ENCODE results near the gene REXO1. TPM values are rescaled to one million over a fixed set of nuclear protein-coding genes. Genes with fewer than 3 reads are reported as not detected.

Gene REXO1
- total and polyA plus RNA-seq, 2 of the 13 experiments (the other 11 are each of a cell fraction or from before 2014, with no cell fraction given), result 5.0 to 11.2 TPM

DNA sequence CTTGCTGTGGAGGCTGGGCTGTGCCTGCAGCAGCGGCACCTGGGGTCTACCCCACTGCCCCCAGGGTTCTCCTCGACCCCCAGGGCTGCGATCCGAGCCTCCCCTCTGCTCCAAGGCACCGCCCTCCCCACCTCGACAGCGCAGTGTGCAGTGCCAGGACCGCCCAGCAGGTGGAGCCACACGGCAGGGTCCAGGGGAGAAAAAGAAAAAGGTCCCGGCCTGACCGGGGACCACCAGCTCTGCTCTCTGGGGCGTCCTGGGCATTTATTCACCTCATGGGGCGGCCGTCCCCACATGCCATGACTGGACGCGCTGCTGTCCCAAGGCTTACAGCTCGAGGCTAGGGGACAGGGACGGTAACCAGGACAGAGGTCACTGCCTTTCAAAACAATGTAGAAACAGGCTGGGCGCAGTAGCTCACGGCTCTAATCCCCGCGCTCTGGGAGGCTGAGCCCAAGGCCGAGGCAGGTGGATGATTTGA, 10.6 kb downstream of the REXO1 start (continued):
- TF ChIP-seq, protein P1, sequence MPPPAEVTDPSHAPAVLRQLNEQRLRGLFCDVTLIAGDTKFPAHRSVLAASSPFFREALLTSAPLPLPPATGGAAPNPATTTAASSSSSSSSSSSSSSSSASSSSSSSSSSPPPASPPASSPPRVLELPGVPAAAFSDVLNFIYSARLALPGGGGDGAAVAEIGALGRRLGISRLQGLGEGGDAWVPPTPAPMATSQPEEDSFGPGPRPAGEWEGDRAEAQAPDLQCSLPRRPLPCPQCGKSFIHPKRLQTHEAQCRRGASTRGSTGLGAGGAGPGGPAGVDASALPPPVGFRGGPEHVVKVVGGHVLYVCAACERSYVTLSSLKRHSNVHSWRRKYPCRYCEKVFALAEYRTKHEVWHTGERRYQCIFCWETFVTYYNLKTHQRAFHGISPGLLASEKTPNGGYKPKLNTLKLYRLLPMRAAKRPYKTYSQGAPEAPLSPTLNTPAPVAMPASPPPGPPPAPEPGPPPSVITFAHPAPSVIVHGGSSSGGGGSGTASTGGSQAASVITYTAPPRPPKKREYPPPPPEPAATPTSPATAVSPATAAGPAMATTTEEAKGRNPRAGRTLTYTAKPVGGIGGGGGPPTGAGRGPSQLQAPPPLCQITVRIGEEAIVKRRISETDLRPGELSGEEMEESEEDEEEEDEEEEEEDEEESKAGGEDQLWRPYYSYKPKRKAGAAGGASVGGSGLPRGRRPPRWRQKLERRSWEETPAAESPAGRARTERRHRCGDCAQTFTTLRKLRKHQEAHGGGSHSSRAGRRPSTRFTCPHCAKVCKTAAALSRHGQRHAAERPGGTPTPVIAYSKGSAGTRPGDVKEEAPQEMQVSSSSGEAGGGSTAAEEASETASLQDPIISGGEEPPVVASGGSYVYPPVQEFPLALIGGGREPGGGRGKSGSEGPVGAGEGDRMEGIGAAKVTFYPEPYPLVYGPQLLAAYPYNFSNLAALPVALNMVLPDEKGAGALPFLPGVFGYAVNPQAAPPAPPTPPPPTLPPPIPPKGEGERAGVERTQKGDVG (CRISPR knock-in tag; IDR thresholded peaks at IDR 0.05; ENCODE audit: borderline replicate concordance), result peak; percentile 23; the same call in 1 of the 2 replicates
- TF ChIP-seq ZFX (CRISPR knock-in tag; IDR thresholded peaks at IDR 0.05; ENCODE audit: low read depth) (peak; percentile 25; the same call in 1 of the 2 replicates), PHF21A (CRISPR knock-in tag; IDR thresholded peaks at IDR 0.05) (peak; percentile 57; the same call in 1 of the 2 replicates), PAF1 (CRISPR knock-in tag; IDR thresholded peaks at IDR 0.05) (no peak), KDM2A (CRISPR knock-in tag; IDR thresholded peaks at IDR 0.05; ENCODE audit: borderline replicate concordance, low read depth) (peak; percentile 55; the same call in 1 of the 2 replicates), STAG1 (CRISPR knock-in tag; IDR thresholded peaks at IDR 0.05) (peak; percentile 68), FOXC1 (CRISPR knock-in tag; IDR thresholded peaks at IDR 0.05; ENCODE audit: borderline replicate concordance) (peak; percentile 68; the same call in 1 of the 2 replicates), ZNF614 (CRISPR knock-in tag; IDR thresholded peaks at IDR 0.05; ENCODE audit: borderline replicate concordance) (peak; percentile 20; the same call in 1 of the 2 replicates), ZNF607 (CRISPR knock-in tag; IDR thresholded peaks at IDR 0.05; ENCODE audit: borderline replicate concordance) (peak; percentile 80; the same call in 1 of the 2 replicates), RAD21 (CRISPR knock-in tag; IDR thresholded peaks at IDR 0.05) (peak; percentile 74)
- TF ChIP-seq, protein P2, sequence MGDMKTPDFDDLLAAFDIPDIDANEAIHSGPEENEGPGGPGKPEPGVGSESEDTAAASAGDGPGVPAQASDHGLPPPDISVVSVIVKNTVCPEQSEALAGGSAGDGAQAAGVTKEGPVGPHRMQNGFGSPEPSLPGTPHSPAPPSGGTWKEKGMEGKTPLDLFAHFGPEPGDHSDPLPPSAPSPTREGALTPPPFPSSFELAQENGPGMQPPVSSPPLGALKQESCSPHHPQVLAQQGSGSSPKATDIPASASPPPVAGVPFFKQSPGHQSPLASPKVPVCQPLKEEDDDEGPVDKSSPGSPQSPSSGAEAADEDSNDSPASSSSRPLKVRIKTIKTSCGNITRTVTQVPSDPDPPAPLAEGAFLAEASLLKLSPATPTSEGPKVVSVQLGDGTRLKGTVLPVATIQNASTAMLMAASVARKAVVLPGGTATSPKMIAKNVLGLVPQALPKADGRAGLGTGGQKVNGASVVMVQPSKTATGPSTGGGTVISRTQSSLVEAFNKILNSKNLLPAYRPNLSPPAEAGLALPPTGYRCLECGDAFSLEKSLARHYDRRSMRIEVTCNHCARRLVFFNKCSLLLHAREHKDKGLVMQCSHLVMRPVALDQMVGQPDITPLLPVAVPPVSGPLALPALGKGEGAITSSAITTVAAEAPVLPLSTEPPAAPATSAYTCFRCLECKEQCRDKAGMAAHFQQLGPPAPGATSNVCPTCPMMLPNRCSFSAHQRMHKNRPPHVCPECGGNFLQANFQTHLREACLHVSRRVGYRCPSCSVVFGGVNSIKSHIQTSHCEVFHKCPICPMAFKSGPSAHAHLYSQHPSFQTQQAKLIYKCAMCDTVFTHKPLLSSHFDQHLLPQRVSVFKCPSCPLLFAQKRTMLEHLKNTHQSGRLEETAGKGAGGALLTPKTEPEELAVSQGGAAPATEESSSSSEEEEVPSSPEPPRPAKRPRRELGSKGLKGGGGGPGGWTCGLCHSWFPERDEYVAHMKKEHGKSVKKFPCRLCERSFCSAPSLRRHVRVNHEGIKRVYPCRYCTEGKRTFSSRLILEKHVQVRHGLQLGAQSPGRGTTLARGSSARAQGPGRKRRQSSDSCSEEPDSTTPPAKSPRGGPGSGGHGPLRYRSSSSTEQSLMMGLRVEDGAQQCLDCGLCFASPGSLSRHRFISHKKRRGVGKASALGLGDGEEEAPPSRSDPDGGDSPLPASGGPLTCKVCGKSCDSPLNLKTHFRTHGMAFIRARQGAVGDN (CRISPR knock-in tag; IDR thresholded peaks at IDR 0.05), result peak; percentile 79
- TF ChIP-seq, protein P3, sequence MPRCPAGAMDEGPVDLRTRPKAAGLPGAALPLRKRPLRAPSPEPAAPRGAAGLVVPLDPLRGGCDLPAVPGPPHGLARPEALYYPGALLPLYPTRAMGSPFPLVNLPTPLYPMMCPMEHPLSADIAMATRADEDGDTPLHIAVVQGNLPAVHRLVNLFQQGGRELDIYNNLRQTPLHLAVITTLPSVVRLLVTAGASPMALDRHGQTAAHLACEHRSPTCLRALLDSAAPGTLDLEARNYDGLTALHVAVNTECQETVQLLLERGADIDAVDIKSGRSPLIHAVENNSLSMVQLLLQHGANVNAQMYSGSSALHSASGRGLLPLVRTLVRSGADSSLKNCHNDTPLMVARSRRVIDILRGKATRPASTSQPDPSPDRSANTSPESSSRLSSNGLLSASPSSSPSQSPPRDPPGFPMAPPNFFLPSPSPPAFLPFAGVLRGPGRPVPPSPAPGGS (CRISPR knock-in tag; IDR thresholded peaks at IDR 0.05), result peak; percentile 35; the same call in 1 of the 2 replicates
- TF ChIP-seq, protein P4, sequence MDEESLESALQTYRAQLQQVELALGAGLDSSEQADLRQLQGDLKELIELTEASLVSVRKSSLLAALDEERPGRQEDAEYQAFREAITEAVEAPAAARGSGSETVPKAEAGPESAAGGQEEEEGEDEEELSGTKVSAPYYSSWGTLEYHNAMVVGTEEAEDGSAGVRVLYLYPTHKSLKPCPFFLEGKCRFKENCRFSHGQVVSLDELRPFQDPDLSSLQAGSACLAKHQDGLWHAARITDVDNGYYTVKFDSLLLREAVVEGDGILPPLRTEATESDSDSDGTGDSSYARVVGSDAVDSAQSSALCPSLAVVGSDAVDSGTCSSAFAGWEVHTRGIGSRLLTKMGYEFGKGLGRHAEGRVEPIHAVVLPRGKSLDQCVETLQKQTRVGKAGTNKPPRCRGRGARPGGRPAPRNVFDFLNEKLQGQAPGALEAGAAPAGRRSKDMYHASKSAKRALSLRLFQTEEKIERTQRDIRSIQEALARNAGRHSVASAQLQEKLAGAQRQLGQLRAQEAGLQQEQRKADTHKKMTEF (CRISPR knock-in tag; IDR thresholded peaks at IDR 0.05), result peak; percentile 35; the same call in 1 of the 2 replicates
- TF ChIP-seq, protein P5, sequence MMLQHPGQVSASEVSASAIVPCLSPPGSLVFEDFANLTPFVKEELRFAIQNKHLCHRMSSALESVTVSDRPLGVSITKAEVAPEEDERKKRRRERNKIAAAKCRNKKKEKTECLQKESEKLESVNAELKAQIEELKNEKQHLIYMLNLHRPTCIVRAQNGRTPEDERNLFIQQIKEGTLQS (CRISPR knock-in tag; IDR thresholded peaks at IDR 0.05), result no peak
- TF ChIP-seq, protein P6, sequence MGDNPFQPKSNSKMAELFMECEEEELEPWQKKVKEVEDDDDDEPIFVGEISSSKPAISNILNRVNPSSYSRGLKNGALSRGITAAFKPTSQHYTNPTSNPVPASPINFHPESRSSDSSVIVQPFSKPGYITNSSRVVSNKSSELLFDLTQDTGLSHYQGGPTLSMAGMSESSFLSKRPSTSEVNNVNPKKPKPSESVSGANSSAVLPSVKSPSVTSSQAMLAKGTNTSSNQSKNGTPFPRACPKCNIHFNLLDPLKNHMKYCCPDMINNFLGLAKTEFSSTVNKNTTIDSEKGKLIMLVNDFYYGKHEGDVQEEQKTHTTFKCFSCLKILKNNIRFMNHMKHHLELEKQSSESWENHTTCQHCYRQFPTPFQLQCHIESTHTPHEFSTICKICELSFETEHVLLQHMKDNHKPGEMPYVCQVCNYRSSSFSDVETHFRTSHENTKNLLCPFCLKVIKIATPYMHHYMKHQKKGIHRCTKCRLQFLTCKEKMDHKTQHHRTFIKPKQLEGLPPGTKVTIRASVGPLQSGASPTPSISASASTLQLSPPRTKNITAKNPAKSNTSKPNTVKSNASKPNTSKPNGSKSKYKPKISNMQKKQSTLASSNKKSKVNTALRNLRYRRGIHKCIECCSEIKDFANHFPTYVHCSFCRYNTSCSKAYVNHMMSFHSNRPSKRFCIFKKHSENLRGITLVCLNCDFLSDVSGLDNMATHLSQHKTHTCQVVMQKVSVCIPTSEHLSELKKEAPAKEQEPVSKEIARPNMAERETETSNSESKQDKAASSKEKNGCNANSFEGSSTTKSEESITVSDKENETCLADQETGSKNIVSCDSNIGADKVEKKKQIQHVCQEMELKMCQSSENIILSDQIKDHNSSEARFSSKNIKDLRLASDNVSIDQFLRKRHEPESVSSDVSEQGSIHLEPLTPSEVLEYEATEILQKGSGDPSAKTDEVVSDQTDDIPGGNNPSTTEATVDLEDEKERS (CRISPR knock-in tag; IDR thresholded peaks at IDR 0.05), result no peak

All from HepG2 (cell line).